Measurements from ENCODE around the gene NUP93.
A peak's percentile ranks its signal among the peaks of the same experiment; 100 is the strongest.

NUP93 gene

DNA sequence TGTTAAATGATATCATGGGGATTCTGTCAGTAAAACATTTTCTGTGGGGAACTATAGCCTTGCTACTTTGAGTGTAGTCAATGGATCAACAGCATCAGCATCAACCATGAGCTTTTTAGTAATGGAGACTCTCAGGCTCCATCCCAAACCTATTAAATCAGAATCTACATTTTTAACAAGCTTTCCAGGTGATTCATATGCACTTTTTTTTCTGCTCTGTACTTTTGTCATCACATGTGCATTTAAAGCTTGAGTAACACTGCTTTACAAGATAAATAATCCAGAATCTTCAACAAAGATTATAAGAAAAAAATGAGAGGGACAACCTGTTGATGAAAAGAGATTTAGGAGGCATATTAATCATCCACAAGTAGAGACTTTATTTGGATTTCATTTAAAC is 23.5 kb downstream of the NUP93 start:
- Histone ChIP-seq H3K4me3 (ENCODE audit: low read depth, low read length) (no peak overlapping the region), H3K9me3 (ENCODE audit: control insufficient read depth, insufficient read depth, low read depth, low read length) (no peaks in the 10 kb centered on the region), H3K4me1 (ENCODE audit: control insufficient read depth, insufficient read depth, low read length) (no peaks in the 10 kb centered on the region), H3K36me3 (ENCODE audit: control insufficient read depth in 2 of 2, insufficient read depth in 1 of 2, low read length in 2 of 2) (peaks cover 0 to 34% of the 10 kb centered on the region in 2 experiments; a peak in 1 of 3 replicates), H3K27ac (ENCODE audit: extremely low read depth, low read depth, low read length) (no peak overlapping the region)
- POLR2A ChIA-PET, result no interaction called here
- CTCF ChIA-PET, result interaction anchor here (1.0 kb wide), 1 partner anchor 35 kb away, joined by 3 read pairs; no protein-coding TSS in a partner anchor
- no peak for TF ChIP-seq IKZF3 (tag by site-specific recombination; IDR thresholded peaks at IDR 0.05)
- TF ChIP-seq SCRT2 (tag by site-specific recombination; IDR thresholded peaks at IDR 0.05), result peak; percentile 32; the same call in 1 of the 2 replicates
- TF ChIP-seq, protein P1, sequence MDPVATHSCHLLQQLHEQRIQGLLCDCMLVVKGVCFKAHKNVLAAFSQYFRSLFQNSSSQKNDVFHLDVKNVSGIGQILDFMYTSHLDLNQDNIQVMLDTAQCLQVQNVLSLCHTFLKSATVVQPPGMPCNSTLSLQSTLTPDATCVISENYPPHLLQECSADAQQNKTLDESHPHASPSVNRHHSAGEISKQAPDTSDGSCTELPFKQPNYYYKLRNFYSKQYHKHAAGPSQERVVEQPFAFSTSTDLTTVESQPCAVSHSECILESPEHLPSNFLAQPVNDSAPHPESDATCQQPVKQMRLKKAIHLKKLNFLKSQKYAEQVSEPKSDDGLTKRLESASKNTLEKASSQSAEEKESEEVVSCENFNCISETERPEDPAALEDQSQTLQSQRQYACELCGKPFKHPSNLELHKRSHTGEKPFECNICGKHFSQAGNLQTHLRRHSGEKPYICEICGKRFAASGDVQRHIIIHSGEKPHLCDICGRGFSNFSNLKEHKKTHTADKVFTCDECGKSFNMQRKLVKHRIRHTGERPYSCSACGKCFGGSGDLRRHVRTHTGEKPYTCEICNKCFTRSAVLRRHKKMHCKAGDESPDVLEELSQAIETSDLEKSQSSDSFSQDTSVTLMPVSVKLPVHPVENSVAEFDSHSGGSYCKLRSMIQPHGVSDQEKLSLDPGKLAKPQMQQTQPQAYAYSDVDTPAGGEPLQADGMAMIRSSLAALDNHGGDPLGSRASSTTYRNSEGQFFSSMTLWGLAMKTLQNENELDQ (tag by site-specific recombination; IDR thresholded peaks at IDR 0.05; ENCODE audit: low read depth), result no peak

GRCh38 chr16:56755038-56755437 is 25.1 kb downstream of the NUP93 start:
- ChIA-PET POLR2A (no interaction called here), CTCF (no interaction called here)
- no peaks in the 10 kb centered on the region for H3K9me3 ChIP-seq (ENCODE audit: control insufficient read depth, insufficient read depth, low read depth, low read length)
- H3K27ac ChIP-seq (ENCODE audit: extremely low read depth, low read depth, low read length), result no peak overlapping the region
- H3K4me1 ChIP-seq (ENCODE audit: control insufficient read depth, insufficient read depth, low read length), result no peaks in the 10 kb centered on the region
- peaks cover 1 to 39% of the 10 kb centered on the region in 2 experiments; a peak in 2 of 3 replicates for H3K36me3 ChIP-seq (ENCODE audit: control insufficient read depth in 2 of 2, insufficient read depth in 1 of 2, low read length in 2 of 2)
- TF ChIP-seq ZNF146 (tag by site-specific recombination; IDR thresholded peaks at IDR 0.05) (0 out of 2 replicates have a peak, but pooled peaks have one; percentile 17), ZNF555 (tag by site-specific recombination; conservative IDR thresholded peaks at IDR 0.05) (no peak), ZNF341 (tag by site-specific recombination; IDR thresholded peaks at IDR 0.05; ENCODE audit: low read depth) (no peak), ZNF140 (tag by site-specific recombination; IDR thresholded peaks at IDR 0.05) (0 out of 2 replicates have a peak, but pooled peaks have one; percentile 10)
- no peak overlapping the region for H3K4me3 ChIP-seq (ENCODE audit: low read depth, low read length)

DNA sequence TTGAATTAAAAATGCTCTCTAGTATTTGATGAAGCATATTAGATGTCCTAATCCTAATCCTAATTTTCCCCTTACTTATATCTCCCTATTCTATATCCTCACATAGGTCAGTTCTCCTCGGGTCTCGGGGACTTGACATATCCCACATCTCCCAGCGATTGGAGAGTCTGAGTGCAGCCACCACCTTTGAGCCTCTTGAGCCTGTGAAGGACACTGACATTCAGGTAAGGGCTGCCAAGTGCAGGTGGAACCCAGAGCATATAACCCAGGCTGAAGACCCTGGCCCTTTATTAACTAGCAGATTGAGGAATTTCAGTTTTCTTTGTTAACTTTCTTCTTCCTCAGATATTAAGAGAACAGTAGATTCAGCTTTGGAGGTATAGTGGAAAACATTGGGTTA is 28.5 kb downstream of the NUP93 start:
- peaks cover 11 to 33% of the 10 kb centered on the region in 2 experiments; a peak in 2 of 3 replicates for H3K36me3 ChIP-seq (ENCODE audit: control insufficient read depth in 2 of 2, insufficient read depth in 1 of 2, low read length in 2 of 2)
- no peak overlapping the region for H3K4me3 ChIP-seq (ENCODE audit: low read depth, low read length)
- H3K4me1 ChIP-seq (ENCODE audit: control insufficient read depth, insufficient read depth, low read length), result no peaks in the 10 kb centered on the region
- H3K9me3 ChIP-seq (ENCODE audit: control insufficient read depth, insufficient read depth, low read depth, low read length), result no peaks in the 10 kb centered on the region
- TF ChIP-seq ZNF544 (tag by site-specific recombination; IDR thresholded peaks at IDR 0.05) (no peak), ZNF776 (tag by site-specific recombination; IDR thresholded peaks at IDR 0.05; ENCODE audit: borderline replicate concordance) (no peak), ZNF366 (tag by site-specific recombination; conservative IDR thresholded peaks at IDR 0.05) (no peak), GLI4 (tag by site-specific recombination; IDR thresholded peaks at IDR 0.05) (no peak), ZNF747 (tag by site-specific recombination; IDR thresholded peaks at IDR 0.05) (no peak), MEIS1 (CRISPR knock-in tag; IDR thresholded peaks at IDR 0.05; ENCODE audit: borderline replicate concordance) (no peak), SP7 (tag by site-specific recombination; IDR thresholded peaks at IDR 0.05) (no peak), ZIC2 (tag by site-specific recombination; IDR thresholded peaks at IDR 0.05) (no peak), ZNF239 (tag by site-specific recombination; IDR thresholded peaks at IDR 0.05) (no peak), ZBTB48 (tag by site-specific recombination; IDR thresholded peaks at IDR 0.05) (no peak), ZNF146 (tag by site-specific recombination; IDR thresholded peaks at IDR 0.05) (no peak), EGR2 (tag by site-specific recombination; IDR thresholded peaks at IDR 0.05; ENCODE audit: low read depth) (no peak), SP3 (tag by site-specific recombination; IDR thresholded peaks at IDR 0.05) (no peak)
- TF ChIP-seq, protein P2, sequence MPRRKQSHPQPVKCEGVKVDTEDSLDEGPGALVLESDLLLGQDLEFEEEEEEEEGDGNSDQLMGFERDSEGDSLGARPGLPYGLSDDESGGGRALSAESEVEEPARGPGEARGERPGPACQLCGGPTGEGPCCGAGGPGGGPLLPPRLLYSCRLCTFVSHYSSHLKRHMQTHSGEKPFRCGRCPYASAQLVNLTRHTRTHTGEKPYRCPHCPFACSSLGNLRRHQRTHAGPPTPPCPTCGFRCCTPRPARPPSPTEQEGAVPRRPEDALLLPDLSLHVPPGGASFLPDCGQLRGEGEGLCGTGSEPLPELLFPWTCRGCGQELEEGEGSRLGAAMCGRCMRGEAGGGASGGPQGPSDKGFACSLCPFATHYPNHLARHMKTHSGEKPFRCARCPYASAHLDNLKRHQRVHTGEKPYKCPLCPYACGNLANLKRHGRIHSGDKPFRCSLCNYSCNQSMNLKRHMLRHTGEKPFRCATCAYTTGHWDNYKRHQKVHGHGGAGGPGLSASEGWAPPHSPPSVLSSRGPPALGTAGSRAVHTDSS (tag by site-specific recombination; IDR thresholded peaks at IDR 0.05), result no peak
- TF ChIP-seq, protein P3, sequence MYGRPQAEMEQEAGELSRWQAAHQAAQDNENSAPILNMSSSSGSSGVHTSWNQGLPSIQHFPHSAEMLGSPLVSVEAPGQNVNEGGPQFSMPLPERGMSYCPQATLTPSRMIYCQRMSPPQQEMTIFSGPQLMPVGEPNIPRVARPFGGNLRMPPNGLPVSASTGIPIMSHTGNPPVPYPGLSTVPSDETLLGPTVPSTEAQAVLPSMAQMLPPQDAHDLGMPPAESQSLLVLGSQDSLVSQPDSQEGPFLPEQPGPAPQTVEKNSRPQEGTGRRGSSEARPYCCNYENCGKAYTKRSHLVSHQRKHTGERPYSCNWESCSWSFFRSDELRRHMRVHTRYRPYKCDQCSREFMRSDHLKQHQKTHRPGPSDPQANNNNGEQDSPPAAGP (tag by site-specific recombination; IDR thresholded peaks at IDR 0.05), result no peak
- no peak overlapping the region for H3K27ac ChIP-seq (ENCODE audit: extremely low read depth, low read depth, low read length)
- CTCF ChIA-PET, result no interaction called here
- POLR2A ChIA-PET, result interaction anchor here (0.6 kb wide), 1 partner anchor 45 kb away, joined by 3 read pairs; no protein-coding TSS in a partner anchor

Data from HEK293 (cell line).